CD4-positive, alpha-beta T cell treated with Interleukin-21 for 1 hour (primary cell): ENCODE results near the gene UPK3BL1.
"Not testable (repeated sequence)": the region's sequence is repeated elsewhere in the genome, so short reads cannot be mapped to it uniquely, and the experiment has no call there.

Experiments
- DNase-seq: peaks from one replicate; pipeline ENCODE4 v3.0.0-alpha.2; 2020

UPK3BL1 gene

DNA sequence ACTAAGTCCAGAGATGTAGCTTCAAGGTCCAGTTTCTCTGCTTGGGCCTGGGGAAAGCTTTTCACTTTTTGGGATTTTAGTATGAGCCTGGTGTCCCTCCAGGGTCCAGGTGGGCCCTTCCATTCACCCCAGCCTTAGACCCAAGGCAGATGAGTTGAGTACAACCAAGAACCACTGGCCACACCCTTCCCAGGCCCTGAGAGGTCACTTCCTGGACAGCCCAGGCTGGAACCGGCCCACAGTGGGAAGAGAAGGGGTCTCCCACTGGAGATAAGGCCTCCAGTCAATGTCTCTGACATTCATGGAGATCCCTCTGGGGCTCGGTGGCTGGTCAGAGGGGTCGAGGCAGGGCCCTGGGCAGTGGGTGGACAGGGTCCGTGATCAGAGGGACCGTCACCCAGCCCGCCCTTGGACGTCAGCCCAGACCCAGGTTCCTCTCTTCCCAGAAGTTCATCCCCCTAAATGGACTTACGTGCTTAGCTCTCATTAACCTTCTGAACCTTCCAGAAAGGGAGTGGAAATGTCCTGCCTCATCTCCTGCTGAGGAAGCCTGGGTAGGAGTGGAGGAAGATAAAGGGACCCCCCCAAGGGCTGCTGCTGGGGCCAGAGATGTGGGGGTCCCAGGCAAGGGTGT lies 15.2 kb downstream of the UPK3BL1 start:
- DNase-seq, result not testable (repeated sequence)

DNA sequence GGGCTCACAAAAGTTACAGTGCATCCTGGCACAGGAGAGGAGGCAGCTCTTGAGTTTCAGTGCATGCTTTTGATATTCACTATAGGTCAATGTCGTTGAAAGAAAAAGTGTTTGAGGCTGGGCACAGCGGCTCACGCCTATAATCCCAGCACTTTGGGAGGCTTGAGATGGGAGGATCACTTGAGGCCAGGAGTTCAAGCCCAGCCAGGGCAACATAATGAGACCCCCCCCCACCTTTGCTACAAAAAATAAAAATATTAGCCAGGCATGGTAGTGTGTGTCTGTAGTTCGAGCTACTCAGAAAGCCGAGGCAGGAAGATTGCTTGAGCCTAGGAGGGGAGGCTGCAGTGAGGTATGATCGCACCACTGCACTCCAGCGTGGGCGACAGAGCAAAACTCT lies 24.5 kb downstream of the UPK3BL1 start:
- DNase-seq, result not testable (repeated sequence)

- peak; percentile 53 for DNase-seq
Observed at GRCh38 chr7:102616507-102617125, 26.0 kb downstream of the UPK3BL1 start, which contains the start of gene RASA4. Gene RASA4, minus strand, starts transcription at chr7:102616756. Its CDS starts 67 bp downstream, at chr7:102616689.

DNA sequence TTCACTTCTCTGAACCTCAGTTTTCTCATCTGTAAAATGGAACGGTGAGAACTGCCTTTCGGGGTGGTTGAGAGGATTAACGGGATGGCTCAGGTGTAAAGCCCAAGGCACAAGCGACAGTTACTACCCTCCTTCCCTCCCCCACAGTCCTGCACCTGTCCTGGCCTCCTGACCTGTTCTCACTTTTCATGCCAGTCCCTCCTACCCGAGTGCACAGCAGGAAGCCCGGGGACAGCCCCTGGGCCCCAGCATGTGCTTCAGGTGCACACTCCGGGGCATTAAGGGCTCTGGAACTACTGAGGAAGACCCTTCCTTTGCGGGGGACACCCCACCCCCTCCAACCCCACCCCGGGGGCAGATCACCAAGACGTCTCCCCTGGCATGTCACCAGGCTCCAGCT lies 26.7 kb downstream of the UPK3BL1 start:
- not testable (repeated sequence) for DNase-seq

DNA sequence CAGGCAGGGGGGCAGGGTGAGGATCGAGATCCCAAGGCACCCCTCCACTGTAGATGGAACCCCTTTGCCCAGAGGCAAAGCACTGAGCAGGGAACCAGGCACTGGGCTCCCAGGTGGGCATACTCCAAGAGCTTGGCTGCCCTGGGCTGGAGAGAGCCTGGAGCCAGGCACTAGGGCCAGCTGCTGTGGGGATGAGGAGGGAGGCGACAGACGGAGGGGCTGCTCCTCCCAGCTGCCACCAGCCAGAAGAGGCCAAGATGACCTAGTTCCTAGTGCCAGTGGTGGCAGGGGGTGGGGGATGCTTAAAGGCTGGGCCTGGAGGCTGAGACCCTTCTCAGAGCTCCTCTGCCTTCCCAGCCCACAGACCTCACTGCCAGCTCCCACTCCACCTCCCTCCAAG lies 27.7 kb downstream of the UPK3BL1 start:
- not testable (repeated sequence) for DNase-seq

DNA sequence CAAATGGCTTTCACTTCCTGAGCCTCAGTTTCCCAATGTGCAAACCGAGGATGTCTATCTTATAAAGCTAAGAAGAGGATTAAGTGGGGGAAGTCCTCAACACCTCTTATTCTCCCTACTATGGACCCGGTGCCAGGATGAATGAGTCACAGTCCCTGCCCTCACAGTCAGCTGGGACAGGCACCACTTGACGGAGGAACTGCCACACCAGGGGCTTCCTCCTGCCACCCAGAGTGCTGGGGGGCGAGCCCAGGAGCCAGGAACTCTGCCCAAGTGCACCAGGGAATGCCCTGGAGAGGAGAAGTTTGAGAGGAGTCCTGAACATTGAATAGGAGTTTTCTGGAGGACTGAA lies 28.3 kb downstream of the UPK3BL1 start:
- DNase-seq, result not testable (repeated sequence)

- not testable (repeated sequence) for DNase-seq
Observed at GRCh38 chr7:102613575-102614345, 28.8 kb downstream of the UPK3BL1 start.

- DNase-seq, result not testable (repeated sequence)
Observed at GRCh38 chr7:102611675-102612325, 30.8 kb downstream of the UPK3BL1 start.

- DNase-seq, result not testable (repeated sequence)
Observed at GRCh38 chr7:102611013-102611674, 31.4 kb downstream of the UPK3BL1 start.

DNA sequence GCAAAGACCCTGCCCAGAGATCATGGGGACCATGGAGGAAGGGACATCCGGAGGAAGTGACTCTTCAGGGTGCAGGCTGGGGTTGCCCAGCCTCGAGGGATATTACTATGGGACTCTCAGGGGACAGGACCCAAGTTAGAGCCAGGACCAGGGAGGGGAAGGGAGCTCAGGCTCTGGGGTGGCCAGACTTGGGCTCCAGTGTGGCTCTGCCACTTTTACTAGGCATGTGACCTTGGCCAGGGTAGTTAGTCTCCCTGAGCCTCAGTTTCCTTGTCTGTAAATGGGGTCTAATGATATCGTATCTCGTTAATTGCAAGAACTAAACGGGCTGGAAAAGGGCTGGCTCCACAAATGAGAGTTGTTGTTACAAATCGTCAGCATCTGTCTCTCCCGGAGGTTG lies 32.1 kb downstream of the UPK3BL1 start:
- not testable (repeated sequence) for DNase-seq

- DNase-seq, result not testable (repeated sequence)
Observed at GRCh38 chr7:102609734-102610133, 32.9 kb downstream of the UPK3BL1 start.

DNA sequence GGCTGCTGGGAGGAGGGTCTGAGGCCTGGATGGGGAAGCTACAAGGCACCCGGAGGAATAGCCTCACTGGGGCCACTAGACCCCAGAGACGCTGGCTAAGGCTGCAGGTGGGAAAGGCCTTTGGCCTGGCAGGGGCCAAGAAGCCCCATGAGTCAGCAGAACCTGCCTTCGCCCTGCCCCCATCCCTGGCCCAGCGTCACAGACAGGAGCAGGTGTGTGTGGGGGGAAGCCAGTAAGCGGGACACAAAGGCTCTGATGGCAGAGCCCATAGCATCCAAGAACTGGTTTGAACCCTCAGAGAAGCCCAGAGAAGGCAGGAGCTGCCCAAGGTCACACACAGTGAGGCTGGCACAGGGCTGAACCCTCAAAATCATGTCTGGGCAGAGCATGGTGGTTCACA lies 35.7 kb downstream of the UPK3BL1 start:
- DNase-seq, result not testable (repeated sequence)

GRCh38 chr7:102604431-102605145 lies 38.0 kb downstream of the UPK3BL1 start:
- not testable (repeated sequence) for DNase-seq

DNA sequence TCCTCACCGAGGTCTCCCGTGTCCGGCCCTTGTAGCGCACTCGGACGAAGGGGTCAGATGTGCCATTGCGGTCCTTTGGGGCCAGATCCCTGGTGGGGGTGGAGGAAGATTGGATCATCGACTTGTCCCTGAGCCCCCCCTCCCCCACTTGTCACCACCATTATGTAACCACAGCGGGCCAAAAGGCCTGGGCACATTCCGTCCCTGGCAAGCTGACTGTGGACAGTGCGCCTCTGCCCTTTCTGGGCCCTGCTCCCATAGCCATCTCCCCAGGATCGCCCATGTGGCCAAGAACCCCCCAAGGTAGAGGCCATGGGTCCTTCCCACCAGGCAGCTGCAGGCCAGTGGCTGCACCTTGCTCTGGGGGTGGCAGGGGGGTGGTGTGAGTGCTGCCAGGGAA lies 40.3 kb downstream of the UPK3BL1 start:
- DNase-seq, result not testable (repeated sequence)

DNA sequence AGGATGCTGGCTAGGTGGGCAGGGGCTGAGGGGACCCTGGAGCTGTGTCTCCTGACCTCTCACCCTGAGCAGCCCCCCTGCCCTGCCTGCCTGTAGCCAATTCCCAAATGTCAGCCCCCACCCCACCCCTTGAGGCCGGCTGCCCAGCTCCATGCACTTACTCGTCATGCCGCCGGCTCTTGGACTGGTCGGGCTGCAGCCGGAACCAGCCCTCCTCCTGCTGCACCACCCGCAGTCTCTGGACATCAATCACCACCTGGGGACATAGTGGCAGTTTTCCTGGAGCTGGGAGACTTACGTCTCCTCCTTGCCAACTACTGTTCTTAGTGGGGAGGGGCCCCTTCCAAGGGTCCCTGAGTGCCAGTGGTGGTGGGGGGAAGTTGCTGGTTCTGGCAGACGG lies 42.9 kb downstream of the UPK3BL1 start:
- DNase-seq, result not testable (repeated sequence)

GRCh38 chr7:102596036-102596435 lies 46.6 kb downstream of the UPK3BL1 start:
- not testable (repeated sequence) for DNase-seq

- not testable (repeated sequence) for DNase-seq
Observed at GRCh38 chr7:102593637-102594334, 48.8 kb downstream of the UPK3BL1 start.

DNA sequence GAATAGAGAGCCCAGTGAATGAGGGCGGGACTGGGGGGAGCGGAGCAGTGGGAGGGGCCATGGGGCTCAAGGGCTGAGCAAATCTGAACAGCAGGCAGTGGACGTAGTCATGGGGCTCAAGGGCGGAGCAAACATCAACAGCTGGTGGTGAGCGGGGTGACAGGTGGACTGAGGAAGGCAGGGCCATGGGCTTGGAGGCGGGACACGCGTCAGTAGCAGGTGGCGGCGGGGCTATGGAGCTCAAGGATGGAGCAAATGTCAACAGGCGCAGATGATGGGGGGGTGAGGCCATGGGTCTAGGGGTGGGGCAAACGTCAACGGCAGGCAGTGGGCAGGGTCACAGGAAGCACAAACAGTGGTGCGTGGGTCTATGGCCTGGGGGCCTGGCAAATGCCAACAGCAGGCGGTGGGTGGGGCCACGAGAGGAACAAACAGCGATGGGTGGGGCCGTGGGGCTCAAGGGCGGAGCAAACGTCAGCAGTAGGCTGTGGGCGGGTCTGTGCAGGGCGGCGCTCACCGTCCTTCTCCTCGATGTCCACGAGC lies 50.0 kb downstream of the UPK3BL1 start:
- peak; percentile 78 for DNase-seq

- DNase-seq, result not testable (repeated sequence)
Observed at GRCh38 chr7:102589857-102590256, 52.7 kb downstream of the UPK3BL1 start.
